ENCODE measurements around the gene KDM4C. TPM values are rescaled to one million over a fixed set of nuclear protein-coding genes. Genes with fewer than 3 reads are reported as not detected.

Gene KDM4C
- total RNA-seq, 1 donor from 2014 or later, result 16.5 TPM

DNA sequence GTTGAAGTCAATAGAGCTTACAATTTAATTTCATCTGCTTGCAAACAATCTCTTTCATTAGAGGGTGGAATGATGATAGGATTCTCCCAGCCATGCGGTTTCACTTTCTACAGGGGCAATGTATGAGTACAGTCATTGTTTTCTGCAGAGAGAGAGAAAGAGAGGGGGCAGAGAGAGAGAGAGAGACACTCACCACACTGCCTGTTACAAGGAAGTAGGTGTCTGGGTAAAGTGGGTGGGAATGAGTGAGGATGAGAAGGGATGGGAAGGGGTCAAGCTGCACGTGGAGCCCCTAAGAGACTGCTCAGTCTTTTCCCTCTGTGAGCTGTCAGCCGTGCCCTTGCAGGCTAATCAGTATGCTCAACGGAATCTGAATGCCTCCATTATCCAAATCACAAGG is 454.3 kb downstream of the KDM4C start:
- H3K4me3 ChIP-seq (ENCODE audit: low read depth, low read length), result no peak overlapping the region
- TF ChIP-seq CTCF (conservative IDR thresholded peaks at IDR 0.05; ENCODE audit: low read depth, low read length), result no peak
- DNase-seq (ENCODE audit: low read depth), result no peak

GRCh38 chr9:7216004-7216841 is 458.4 kb downstream of the KDM4C start:
- TF ChIP-seq CTCF (conservative IDR thresholded peaks at IDR 0.05; ENCODE audit: low read depth, low read length), result no peak
- DNase-seq (ENCODE audit: low read depth), result peak; percentile 52
- no peak overlapping the region for H3K4me3 ChIP-seq (ENCODE audit: low read depth, low read length)

GRCh38 chr9:7223981-7224380 is 466.2 kb downstream of the KDM4C start:
- DNase-seq (ENCODE audit: low read depth), result no peak
- no peak overlapping the region for H3K4me3 ChIP-seq (ENCODE audit: low read depth, low read length)
- no peak for TF ChIP-seq CTCF (conservative IDR thresholded peaks at IDR 0.05; ENCODE audit: low read depth, low read length)

Other genes starting within 250 kb of the KDM4C start
- gene GLDC, start 112.2 kb upstream of the KDM4C start, total RNA-seq, result 58.2 and 68.8 TPM in 2 replicates